Measurements from ENCODE around the gene SH3RF3. TPM values are rescaled to one million over a fixed set of nuclear protein-coding genes. Genes with fewer than 3 reads are reported as not detected.

SH3RF3 gene
- total and polyA plus RNA-seq, 2 of the 13 experiments (the other 11 are each of a cell fraction or from before 2014, with no cell fraction given), result 0.04 TPM; not detected in 1

DNA sequence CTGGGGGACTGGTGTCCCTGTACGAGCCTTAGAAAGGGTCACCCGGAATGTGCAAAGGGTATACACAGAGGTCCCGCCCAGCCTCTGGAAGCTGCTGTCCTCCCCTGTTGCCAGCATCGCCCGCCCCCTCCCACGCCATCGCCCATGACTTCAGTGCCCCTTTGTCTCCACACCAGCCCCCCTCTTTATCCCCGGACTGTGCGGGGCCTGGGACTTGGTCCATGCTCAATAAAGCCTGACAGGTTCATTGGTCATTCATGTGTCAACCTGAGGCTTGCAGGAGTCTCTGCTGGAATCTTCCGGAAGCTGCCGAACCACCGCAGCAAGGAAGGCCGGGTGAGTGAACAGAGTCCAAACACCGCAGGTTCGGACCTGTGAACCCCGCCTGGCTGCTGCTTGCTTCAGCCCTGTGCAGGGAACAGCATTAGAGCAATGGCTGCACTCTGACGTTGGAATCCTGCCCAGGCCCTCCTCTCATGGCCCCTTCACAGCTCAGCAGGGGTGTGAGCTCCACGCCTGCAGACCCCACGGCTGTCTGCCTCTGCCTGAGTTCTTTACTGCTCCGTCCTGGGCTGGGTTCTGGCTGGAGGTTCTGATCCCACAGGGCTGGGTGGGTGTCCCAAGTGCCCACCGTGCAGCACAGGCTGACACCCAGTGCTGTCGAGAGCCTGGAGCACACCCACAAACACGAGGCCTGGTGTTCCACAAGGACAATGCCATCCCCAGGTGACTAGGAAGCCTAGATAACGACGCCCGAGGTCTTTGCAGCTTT, 388.3 kb downstream of the SH3RF3 start (continued):
- TF ChIP-seq, protein P1, sequence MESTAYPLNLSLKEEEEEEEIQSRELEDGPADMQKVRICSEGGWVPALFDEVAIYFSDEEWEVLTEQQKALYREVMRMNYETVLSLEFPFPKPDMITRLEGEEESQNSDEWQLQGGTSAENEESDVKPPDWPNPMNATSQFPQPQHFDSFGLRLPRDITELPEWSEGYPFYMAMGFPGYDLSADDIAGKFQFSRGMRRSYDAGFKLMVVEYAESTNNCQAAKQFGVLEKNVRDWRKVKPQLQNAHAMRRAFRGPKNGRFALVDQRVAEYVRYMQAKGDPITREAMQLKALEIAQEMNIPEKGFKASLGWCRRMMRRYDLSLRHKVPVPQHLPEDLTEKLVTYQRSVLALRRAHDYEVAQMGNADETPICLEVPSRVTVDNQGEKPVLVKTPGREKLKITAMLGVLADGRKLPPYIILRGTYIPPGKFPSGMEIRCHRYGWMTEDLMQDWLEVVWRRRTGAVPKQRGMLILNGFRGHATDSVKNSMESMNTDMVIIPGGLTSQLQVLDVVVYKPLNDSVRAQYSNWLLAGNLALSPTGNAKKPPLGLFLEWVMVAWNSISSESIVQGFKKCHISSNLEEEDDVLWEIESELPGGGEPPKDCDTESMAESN (CRISPR knock-in tag; conservative IDR thresholded peaks at IDR 0.05), result 0 out of 2 replicates have a peak, but pooled peaks have one; percentile 35
- TF ChIP-seq ZFP36L2 (CRISPR knock-in tag; IDR thresholded peaks at IDR 0.05), result no peak
- TF ChIP-seq MIXL1 (CRISPR knock-in tag; IDR thresholded peaks at IDR 0.05), result peak; percentile 70; the same call in 1 of the 2 replicates
- no peak for TF ChIP-seq FOXK1 (CRISPR knock-in tag; IDR thresholded peaks at IDR 0.05; ENCODE audit: borderline replicate concordance, low read depth)
- 0 out of 2 replicates have a peak, but pooled peaks have one; percentile 22 for TF ChIP-seq ZNF350 (CRISPR knock-in tag; IDR thresholded peaks at IDR 0.05; ENCODE audit: borderline replicate concordance, low read depth)
- no peak for TF ChIP-seq ZNF816 (CRISPR knock-in tag; IDR thresholded peaks at IDR 0.05; ENCODE audit: borderline replicate concordance)
- TF ChIP-seq EHMT2 (IDR thresholded peaks at IDR 0.05; ENCODE audit: borderline replicate concordance, low read depth, low read length), result no peak
- no peak for TF ChIP-seq PCBP2 (optimal IDR thresholded peaks at IDR 0.05; ENCODE audit: low read depth, low read length, poor library complexity, severe bottlenecking)
- TF ChIP-seq ZNF644 (CRISPR knock-in tag; IDR thresholded peaks at IDR 0.05; ENCODE audit: low read depth), result no peak
- TF ChIP-seq ZNF563 (CRISPR knock-in tag; IDR thresholded peaks at IDR 0.05), result peak; percentile 85
- TF ChIP-seq HNRNPH1 (optimal IDR thresholded peaks at IDR 0.05; ENCODE audit: low read depth, low read length), result no peak
- TF ChIP-seq TBL1XR1 (IDR thresholded peaks at IDR 0.05; ENCODE audit: borderline replicate concordance, low read length, partially characterized antibody), result no peak
- no peak for TF ChIP-seq SIN3B (IDR thresholded peaks at IDR 0.05; ENCODE audit: low read length)
- no peak for TF ChIP-seq ZNF530 (CRISPR knock-in tag; IDR thresholded peaks at IDR 0.05; ENCODE audit: low read depth)
- TF ChIP-seq, protein P2, sequence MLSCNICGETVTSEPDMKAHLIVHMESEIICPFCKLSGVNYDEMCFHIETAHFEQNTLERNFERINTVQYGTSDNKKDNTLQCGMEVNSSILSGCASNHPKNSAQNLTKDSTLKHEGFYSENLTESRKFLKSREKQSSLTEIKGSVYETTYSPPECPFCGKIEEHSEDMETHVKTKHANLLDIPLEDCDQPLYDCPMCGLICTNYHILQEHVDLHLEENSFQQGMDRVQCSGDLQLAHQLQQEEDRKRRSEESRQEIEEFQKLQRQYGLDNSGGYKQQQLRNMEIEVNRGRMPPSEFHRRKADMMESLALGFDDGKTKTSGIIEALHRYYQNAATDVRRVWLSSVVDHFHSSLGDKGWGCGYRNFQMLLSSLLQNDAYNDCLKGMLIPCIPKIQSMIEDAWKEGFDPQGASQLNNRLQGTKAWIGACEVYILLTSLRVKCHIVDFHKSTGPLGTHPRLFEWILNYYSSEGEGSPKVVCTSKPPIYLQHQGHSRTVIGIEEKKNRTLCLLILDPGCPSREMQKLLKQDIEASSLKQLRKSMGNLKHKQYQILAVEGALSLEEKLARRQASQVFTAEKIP (CRISPR knock-in tag; IDR thresholded peaks at IDR 0.05; ENCODE audit: borderline replicate concordance), result no peak
- TF ChIP-seq, protein P3, sequence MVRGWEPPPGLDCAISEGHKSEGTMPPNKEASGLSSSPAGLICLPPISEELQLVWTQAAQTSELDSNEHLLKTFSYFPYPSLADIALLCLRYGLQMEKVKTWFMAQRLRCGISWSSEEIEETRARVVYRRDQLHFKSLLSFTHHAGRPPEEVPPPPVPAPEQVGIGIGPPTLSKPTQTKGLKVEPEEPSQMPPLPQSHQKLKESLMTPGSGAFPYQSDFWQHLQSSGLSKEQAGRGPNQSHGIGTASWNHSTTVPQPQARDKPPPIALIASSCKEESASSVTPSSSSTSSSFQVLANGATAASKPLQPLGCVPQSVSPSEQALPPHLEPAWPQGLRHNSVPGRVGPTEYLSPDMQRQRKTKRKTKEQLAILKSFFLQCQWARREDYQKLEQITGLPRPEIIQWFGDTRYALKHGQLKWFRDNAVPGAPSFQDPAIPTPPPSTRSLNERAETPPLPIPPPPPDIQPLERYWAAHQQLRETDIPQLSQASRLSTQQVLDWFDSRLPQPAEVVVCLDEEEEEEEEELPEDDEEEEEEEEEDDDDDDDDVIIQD (CRISPR knock-in tag; IDR thresholded peaks at IDR 0.05; ENCODE audit: low read depth), result peak; percentile 33; the same call in 1 of the 2 replicates
- TF ChIP-seq ZNF629 (CRISPR knock-in tag; conservative IDR thresholded peaks at IDR 0.05), result peak; percentile 57; the same call in 1 of the 2 replicates
- 0 out of 2 replicates have a peak, but pooled peaks have one; percentile 41 for TF ChIP-seq HDAC2 (CRISPR knock-in tag; IDR thresholded peaks at IDR 0.05)
- TF ChIP-seq, protein P4, sequence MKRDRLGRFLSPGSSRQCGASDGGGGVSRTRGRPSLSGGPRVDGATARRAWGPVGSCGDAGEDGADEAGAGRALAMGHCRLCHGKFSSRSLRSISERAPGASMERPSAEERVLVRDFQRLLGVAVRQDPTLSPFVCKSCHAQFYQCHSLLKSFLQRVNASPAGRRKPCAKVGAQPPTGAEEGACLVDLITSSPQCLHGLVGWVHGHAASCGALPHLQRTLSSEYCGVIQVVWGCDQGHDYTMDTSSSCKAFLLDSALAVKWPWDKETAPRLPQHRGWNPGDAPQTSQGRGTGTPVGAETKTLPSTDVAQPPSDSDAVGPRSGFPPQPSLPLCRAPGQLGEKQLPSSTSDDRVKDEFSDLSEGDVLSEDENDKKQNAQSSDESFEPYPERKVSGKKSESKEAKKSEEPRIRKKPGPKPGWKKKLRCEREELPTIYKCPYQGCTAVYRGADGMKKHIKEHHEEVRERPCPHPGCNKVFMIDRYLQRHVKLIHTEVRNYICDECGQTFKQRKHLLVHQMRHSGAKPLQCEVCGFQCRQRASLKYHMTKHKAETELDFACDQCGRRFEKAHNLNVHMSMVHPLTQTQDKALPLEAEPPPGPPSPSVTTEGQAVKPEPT (CRISPR knock-in tag; IDR thresholded peaks at IDR 0.05; ENCODE audit: low read depth), result no peak
